Mononuclear cell (primary cell): ENCODE data around the gene CCDC30. TPM values are rescaled to one million over a fixed set of nuclear protein-coding genes. Genes with fewer than 3 reads are reported as not detected.
"Not testable (repeated sequence)": the region's sequence is repeated elsewhere in the genome, so short reads cannot be mapped to it uniquely, and the experiment has no call there.

Experiments used
- H3K27me3 ChIP-seq: 2 replicates; pipeline ENCODE4 v1.6.0; 2011; ENCODE audit warnings: low read length, control low read depth; ENCODE audit not compliant: insufficient read depth
- H3K4me1 ChIP-seq: 2 replicates; pipeline ENCODE4 v1.5.1; 2011; ENCODE audit warnings: mild to moderate bottlenecking, low read length, control low read depth; ENCODE audit not compliant: insufficient read depth
- H3K4me3 ChIP-seq: 2 replicates; pipeline ENCODE4 v1.5.1; 2011; ENCODE audit warnings: mild to moderate bottlenecking, low read length, moderate library complexity
- H3K9me3 ChIP-seq: 2 replicates; pipeline ENCODE4 v1.5.1; 2011; ENCODE audit warnings: low read depth, mild to moderate bottlenecking, control low read depth, low read length
- total RNA-seq: library from RNA; depleted of rRNA; stranded (reverse); fragments of >200 nt; gene quantifications from one replicate; pipeline ENCODE4 v1.2.3, GENCODE V29; 2012

CCDC30 gene
- total RNA-seq, 1 donor = 2.3 TPM

- Histone ChIP-seq H3K4me3 (no peak overlapping the region), H3K4me1 (peaks cover 25% of the 10 kb centered on the region), H3K27me3 (no peaks in the 10 kb centered on the region), H3K9me3 (no peaks in the 10 kb centered on the region)
Observed at GRCh38 chr1:42679364-42679983, 216.4 kb downstream of the CCDC30 start.

DNA sequence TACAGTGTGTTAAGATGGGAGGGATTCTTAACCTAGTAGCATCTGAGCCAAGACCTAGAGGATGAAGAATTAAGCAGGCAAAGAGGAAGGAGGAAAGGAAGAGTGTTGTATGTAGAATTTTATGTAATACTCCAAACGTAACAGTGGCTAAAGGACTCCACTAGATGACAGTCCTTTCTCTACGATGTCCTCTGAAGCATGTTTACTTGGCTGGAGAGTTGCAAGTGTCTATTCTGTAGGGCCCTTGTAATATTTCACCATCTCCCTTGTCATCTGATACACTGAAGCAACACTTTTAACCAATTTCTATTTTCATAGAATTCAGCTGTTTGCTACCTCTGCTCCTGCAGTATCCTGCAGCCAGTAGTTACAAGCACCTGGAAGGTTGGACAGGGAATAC, 217.0 kb downstream of the CCDC30 start:
- Histone ChIP-seq H3K4me1 (peaks cover 29% of the 10 kb centered on the region), H3K4me3 (no peak overlapping the region), H3K9me3 (no peaks in the 10 kb centered on the region), H3K27me3 (no peaks in the 10 kb centered on the region)

DNA sequence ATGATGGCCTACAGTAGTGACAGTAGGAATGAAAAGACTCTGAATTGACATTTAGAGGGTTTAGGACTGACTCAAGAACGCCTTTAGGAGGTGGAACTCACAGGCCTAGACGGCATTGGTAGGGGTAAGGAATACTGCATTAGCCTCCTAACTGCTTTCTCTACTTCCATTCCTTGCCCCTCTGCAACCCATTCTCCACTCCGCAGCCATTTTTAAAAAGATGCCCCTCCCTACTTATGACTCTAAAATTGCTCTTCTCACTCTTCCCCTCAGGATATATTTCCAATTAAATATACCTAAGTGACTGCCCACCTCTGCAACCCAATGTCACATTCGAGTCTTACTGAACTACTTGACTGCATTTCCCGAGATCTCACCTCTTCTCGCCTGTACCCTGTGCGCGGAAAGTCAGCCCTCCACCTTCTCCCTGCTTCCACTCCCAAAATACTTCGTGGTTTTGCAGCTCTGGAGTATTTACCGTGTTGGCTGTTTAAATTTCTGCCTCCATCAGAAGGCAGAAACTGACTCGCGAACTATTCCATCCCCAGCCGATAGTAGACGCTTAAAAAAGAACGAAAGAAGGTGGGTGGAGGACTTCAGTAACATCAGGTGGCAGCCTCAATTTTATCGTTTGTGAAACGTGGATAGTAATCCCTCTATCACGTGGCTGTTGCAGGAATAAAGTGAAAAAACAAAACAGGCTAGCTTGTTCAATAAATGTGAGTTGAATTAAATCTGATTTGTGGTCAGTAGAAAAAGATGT, 218.0 kb downstream of the CCDC30 start:
- Histone ChIP-seq H3K27me3 (no peaks in the 10 kb centered on the region), H3K4me3 (peak overlapping the region; percentile 74), H3K9me3 (no peaks in the 10 kb centered on the region), H3K4me1 (peaks cover 32% of the 10 kb centered on the region)

GRCh38 chr1:42681741-42682483, 218.8 kb downstream of the CCDC30 start, which contains the start of gene YBX1:
Gene YBX1 (plus strand): TSS chr1:42682418. CDS start chr1:42682566, 148 bp downstream.
- H3K9me3 ChIP-seq = no peaks in the 10 kb centered on the region
- H3K4me3 ChIP-seq = peak within 1 kb of the TSS; percentile 74
- no peaks in the 10 kb centered on the region for H3K27me3 ChIP-seq
- peaks cover 38% of the 10 kb centered on the region for H3K4me1 ChIP-seq

GRCh38 chr1:42682484-42682738, 219.3 kb downstream of the CCDC30 start:
- peak overlapping the region; percentile 74 for H3K4me3 ChIP-seq
- not testable (repeated sequence) for H3K27me3 ChIP-seq, H3K9me3 ChIP-seq
- H3K4me1 ChIP-seq = peaks cover 42% of the 10 kb centered on the region

- Histone ChIP-seq H3K4me3 (peak overlapping the region; percentile 74), H3K4me1 (peaks cover 47% of the 10 kb centered on the region), H3K27me3 (no peaks in the 10 kb centered on the region), H3K9me3 (no peaks in the 10 kb centered on the region)
Observed at GRCh38 chr1:42682739-42683531, 219.8 kb downstream of the CCDC30 start.

DNA sequence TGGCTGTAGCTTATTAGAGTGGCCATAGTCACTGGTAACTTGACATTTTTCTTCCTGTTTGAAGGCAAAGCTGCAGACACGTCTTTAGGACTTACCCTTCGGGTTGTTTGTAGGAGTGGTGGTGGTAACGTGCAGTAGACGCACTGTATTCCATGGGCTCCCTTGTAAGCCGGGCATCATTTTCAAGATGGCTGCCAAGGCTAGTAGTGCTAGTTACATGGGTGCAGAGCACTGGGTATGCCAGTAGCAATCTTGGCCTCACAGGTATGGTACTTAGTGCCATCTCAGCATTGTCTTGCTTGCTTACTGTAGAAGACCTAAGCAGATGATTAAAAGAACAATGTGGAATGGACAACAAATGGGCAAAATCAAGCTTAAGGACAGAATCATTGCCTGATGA, 221.1 kb downstream of the CCDC30 start:
- H3K4me1 ChIP-seq = peaks cover 56% of the 10 kb centered on the region
- H3K27me3 ChIP-seq = no peaks in the 10 kb centered on the region
- peak overlapping the region; percentile 1 for H3K4me3 ChIP-seq
- H3K9me3 ChIP-seq = no peaks in the 10 kb centered on the region

DNA sequence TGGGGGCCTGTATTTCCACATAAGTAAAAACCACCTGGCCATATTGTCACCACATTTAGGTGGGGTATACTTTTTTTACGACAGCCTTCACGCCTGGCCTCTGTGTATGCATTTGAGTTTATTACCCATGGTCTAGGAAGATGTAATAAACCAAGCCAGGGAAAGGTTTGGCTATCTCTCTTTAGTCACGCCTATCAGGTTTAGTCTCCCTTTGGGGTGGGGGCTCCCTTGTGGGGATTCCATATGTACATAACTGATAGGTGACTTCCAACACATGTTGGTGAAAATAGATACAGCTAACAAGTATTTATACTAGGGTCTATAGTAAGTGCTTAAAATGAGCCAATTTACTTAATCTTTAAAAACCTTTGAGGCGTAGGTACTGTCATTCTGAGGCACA, 223.3 kb downstream of the CCDC30 start:
- Histone ChIP-seq H3K4me1 (peaks cover 54% of the 10 kb centered on the region), H3K9me3 (no peaks in the 10 kb centered on the region), H3K4me3 (no peak overlapping the region), H3K27me3 (no peaks in the 10 kb centered on the region)

- H3K4me3 ChIP-seq = no peak overlapping the region
- no peaks in the 10 kb centered on the region for H3K27me3 ChIP-seq
- peaks cover 39% of the 10 kb centered on the region for H3K4me1 ChIP-seq
- no peaks in the 10 kb centered on the region for H3K9me3 ChIP-seq
Observed at GRCh38 chr1:42689912-42690311, 226.8 kb downstream of the CCDC30 start.

DNA sequence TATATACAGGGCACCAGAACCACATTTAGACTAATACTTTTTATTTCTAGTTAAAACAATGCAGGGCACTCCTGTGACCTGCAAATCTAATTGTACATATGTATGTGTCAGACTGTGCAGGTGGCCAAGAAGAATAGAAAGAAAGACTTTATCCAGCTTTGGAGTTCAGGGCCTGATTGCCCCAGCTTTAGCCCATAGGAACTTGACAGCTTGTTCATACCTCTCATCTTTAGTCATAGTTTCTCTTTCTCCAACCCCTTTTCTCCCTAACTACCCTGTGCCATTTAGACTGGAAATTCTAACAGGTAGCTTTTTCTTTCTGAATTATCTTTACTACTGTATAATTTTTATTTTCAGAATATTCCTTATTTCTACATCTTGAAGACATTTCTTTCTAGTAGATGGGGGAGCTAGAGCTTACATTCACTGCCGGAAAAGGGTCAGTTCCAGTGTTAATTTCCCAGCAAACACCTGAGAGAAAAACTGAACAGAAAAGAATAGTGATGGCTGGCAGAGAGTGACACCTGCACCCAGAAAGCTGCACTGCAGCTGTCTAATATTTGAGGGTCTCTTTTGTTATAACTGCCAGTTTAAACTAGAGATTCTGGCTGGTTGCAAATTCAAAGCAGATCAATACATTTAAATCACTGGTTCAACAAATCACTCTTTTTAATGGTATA, 227.5 kb downstream of the CCDC30 start:
- Histone ChIP-seq H3K27me3 (no peaks in the 10 kb centered on the region), H3K4me1 (peaks cover 36% of the 10 kb centered on the region), H3K9me3 (no peaks in the 10 kb centered on the region), H3K4me3 (no peak overlapping the region)

DNA sequence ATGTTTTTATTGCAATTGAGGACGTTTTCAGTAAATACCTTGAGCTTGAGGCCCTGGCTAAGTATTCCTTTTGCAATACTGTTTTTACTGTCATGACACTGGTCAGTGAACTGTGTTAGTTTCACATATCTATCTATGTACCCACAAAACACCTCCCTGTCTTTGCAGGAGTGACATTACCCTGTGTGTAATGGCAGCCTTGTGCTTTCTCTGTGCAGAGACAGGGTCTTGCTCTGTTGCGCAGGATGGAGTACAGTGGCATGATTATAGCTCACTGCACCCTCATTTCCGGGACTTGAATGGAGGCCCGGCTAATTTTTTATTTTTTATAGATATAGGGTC, 228.0 kb downstream of the CCDC30 start:
- H3K27me3 ChIP-seq = no peaks in the 10 kb centered on the region
- H3K4me3 ChIP-seq = no peak overlapping the region
- H3K9me3 ChIP-seq = no peaks in the 10 kb centered on the region
- H3K4me1 ChIP-seq = peaks cover 36% of the 10 kb centered on the region

- Histone ChIP-seq H3K27me3 (no peaks in the 10 kb centered on the region), H3K9me3 (no peaks in the 10 kb centered on the region), H3K4me1 (peaks cover 25% of the 10 kb centered on the region), H3K4me3 (no peak overlapping the region)
Observed at GRCh38 chr1:42692461-42692860, 229.4 kb downstream of the CCDC30 start.

GRCh38 chr1:42692911-42693310, 229.8 kb downstream of the CCDC30 start:
- H3K4me1 ChIP-seq = peaks cover 21% of the 10 kb centered on the region
- no peak overlapping the region for H3K4me3 ChIP-seq
- no peaks in the 10 kb centered on the region for H3K9me3 ChIP-seq
- H3K27me3 ChIP-seq = no peaks in the 10 kb centered on the region

DNA sequence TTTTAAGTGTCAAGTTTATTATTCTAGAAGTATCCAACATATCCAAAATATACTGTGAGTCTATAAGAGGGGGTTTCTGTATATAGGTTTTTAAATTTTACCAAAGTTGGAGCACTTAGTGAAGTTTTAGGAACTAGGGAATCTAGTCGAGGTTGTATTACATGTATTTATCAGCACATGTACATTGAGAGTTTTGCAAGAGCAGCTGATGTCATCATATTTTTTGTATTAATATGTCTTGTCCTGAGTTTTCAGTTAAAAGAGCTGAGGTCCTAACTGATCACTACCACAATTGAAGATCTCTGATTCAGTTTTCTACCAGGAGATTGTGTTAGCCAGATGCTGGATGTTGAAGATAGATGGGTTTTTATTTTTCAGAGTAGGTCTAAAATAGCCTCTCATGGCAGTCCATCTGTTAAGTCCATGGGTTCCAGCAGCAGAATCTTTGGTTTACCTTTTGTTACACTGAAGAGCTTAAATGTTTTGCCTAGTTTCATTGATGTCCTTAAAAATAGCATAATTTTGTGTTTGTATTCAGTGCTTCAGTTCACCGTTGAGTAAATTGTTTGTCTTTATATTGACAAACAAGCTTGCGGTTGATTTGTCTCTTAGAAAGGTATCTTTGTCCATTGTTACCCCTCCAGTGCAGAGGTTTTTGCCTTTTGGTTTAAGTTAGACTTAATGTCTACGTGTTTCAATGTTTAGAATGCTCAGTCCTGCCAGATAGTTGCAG, 235.2 kb downstream of the CCDC30 start:
- Histone ChIP-seq H3K9me3 (no peaks in the 10 kb centered on the region), H3K4me1 (no peaks in the 10 kb centered on the region), H3K4me3 (no peak overlapping the region), H3K27me3 (no peaks in the 10 kb centered on the region)
